A549 treated with GW870086 at 1 μM for 4 hours (cell line): ENCODE data around the gene SAP130. TPM values are rescaled to one million over a fixed set of nuclear protein-coding genes. Genes with fewer than 3 reads are reported as not detected.

Experiments
- total RNA-seq: library from RNA; stranded (reverse); fragments of 200-300 nt; extraction: Qiagen RNA extraction; gene quantifications from 5 replicates; pipeline ENCODE4 v1.2.3, GENCODE V29; 2022; ENCODE audit warnings: low read depth

Gene SAP130
- 10.2 to 13.9 TPM (median 12.2 TPM) in 5 replicates for total RNA-seq

GRCh38 chr2:128027801-128028667 is at the start of gene SAP130:
SAP130 (minus strand) TSS chr2:128028059; CDS start chr2:128026292, 1,767 bp downstream.

Other genes starting within 250 kb of the SAP130 start
- gene WDR33, start 216.9 kb downstream of the SAP130 start, total RNA-seq, result 20.9 to 26.9 TPM (median 25.5 TPM) in 5 replicates
- gene POLR2D, start 169.9 kb downstream of the SAP130 start, total RNA-seq, result 43.6 to 61.7 TPM (median 55.6 TPM) in 5 replicates
- gene AMMECR1L, start 142.1 kb downstream of the SAP130 start, total RNA-seq, result 14.8 to 18.2 TPM (median 17.9 TPM) in 5 replicates
- gene UGGT1, start 63.1 kb upstream of the SAP130 start, total RNA-seq, result 16.4 to 22.9 TPM (median 21.8 TPM) in 5 replicates